GM21367 (cell line): ENCODE results near the gene MNX1.

Experiments
- ATAC-seq: cut with Tn5 transposase; IDR thresholded peaks from one replicate; pipeline ENCODE4 v1.9.1; 2021; ENCODE audit not compliant: unreplicated experiment

Gene MNX1

DNA sequence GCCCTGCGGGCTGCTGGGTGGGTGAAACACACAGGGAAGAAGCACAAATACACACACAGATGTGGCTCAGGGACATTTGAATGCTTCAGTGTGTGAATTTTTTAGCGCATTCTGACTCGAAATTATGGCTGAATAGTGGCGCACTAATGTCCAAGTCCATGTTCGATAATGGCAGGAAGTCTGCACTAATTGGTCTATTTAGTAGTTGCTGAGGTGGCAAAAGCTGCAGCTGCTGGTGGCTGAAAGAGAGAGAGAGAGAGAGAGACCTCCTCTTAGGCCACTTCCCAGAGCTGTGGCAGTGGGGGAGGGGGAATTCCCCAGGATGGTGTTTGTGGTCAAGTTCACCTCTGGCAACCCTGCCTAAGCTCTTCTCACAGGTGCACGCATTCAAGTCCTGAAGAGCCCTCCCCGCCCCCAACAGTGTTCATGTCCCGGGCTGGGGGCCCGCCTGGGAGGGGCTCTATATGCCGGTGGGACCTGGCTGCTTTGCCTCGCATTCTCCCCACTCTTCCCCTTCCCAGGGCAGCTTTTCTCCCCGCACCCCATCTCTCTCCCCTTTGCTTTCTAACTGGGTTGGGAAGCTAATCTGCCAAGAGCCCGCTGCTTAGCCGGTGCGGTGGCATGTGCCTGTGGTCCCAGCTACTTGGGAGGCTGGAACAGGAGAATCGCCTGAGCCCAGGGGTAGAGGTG is 6.0 kb upstream of the MNX1 start:
- peak; percentile 74 for ATAC-seq

DNA sequence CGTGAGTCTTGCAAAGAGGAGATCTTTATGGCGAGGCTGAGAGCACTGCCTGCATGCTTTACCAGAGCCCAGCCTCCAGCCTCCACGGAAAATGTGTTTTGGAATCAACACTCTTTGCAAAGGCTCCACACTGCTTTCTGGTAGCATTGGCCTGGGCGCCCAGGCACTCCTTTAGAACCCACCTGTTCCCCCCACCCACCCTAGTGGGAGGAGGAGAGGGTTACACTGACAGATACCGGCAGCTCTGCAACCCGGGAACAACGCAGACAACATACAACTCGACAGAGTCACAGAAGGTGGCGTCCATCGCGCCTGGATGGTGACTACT is 5.5 kb upstream of the MNX1 start:
- ATAC-seq, result peak; percentile 4

DNA sequence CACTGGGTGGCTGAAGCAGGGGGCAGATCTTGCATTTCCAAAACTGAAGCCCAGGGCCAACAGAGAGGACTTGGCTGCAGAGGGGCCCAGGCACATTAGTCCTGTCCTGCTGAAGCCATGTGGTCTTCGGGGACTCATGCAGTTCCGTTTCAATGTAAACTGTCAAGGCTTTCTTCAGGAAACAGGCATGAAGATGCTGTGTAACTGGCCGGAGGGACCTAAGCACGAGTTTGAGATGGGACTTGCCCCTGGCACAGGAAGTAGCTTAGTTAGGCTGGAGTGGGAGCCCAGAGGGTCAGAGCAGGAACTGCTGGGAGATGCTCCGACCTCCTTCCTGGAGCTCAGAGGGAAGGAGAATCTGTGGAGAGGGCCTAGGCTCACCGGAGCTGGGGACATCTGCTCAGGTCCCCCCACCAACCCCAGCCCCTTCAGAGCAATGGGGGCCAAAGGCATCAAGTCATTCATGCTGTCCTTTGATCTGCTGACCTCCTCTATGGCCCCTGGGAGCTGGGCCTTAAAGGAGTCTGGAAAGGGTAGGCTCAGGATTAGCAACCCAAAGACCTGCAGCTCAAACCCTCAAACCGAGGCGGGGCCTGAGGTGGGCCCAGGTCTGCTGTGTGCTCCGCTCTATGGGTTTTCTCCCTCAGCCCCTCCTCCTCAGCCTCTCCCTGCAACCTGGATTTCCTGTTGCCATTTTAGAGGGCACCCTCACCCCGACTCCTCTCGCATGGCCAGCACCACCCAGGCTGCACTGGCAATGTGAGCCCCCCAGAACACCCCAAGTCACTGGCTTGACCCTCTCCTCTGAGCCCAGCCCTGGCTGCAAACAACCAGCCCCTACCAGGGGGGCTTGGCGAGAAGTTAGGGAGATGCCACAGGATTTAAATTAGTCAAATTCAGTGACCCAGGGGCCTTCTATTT is 4.4 kb upstream of the MNX1 start:
- ATAC-seq, result no peak

DNA sequence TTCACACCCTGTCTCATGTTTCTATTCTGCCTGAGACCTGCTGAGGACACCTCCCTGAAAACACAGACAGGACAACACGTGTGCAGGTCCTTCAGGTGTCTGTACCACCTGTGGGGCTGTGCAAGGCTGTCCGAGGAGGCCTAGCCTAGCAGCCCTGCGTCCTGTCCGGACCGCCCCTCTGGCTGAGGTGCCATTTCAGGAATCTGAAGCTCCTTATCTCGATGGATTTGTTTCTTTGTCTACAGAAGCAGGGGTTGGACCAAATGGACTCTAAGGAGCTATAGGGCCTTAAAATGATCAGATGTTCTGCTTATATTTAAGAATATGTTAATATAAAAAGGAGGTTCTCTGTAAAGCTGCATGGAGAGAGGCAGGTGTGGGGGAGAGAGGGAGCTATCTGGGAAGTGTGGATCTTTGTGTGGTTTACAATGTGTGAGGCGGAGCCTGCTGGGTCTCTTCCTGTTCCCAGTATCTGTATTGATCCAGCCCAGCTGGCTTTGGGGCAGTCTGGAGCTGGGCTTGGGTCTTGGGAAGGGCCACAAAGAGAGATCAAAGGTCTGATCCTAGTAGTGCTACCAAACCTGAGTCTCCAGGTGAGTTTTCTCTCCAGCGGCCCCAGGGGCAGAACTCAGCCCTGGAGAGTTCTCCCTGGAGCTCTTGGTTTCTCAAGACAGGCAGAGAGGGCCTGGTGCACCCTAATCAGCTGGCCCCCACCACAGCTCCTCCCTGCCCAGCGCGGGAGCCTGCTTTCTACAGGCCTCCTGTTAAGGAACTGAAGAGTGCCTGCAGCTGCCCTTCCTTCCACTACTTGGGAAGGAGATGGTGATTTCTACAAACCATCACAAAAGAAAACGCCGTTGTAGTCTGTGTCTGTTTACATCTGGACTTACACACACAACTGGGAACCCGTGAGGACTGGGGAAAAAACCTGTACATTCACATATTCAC is 3.4 kb upstream of the MNX1 start:
- ATAC-seq, result no peak

DNA sequence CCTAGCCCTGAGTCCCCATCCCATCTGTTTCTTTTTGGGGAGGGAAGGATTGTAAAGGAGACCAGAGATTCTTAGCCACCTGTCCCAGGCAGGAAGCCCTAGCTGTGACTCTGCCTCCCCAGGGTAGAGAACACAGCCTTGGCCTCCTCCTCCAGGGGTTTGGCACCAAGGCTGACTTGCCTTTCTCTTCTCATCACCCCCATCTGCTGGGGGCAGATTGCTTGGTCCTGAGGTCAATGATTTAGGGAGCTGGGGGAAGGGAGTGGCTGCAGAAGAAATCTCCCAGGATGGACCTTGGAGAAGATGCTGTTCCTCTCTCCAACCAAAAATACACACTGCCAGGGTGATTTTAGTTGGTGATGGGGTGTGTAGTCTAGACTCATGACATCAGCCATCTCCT is 2.6 kb upstream of the MNX1 start:
- ATAC-seq, result no peak

DNA sequence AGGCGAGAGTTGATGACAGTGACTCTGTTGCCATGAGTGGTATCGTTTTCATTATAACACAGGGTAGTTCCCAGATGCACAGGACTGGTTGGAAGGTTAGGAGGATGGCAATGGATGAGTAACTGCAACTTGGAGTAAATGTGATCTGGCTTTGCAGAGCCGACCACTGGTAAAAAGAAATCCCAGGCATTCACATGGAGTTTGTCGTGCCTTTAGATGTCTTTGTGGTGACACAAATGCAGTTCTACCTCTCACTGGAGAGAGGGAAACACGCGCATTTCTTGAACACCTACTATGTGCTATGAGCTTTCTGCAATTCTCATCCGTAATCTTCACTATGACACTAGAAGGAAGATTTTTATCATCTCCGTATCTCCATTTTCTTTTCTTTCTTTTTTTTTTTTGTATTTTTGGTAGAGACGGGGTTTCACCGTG is 1.7 kb upstream of the MNX1 start:
- no peak for ATAC-seq

DNA sequence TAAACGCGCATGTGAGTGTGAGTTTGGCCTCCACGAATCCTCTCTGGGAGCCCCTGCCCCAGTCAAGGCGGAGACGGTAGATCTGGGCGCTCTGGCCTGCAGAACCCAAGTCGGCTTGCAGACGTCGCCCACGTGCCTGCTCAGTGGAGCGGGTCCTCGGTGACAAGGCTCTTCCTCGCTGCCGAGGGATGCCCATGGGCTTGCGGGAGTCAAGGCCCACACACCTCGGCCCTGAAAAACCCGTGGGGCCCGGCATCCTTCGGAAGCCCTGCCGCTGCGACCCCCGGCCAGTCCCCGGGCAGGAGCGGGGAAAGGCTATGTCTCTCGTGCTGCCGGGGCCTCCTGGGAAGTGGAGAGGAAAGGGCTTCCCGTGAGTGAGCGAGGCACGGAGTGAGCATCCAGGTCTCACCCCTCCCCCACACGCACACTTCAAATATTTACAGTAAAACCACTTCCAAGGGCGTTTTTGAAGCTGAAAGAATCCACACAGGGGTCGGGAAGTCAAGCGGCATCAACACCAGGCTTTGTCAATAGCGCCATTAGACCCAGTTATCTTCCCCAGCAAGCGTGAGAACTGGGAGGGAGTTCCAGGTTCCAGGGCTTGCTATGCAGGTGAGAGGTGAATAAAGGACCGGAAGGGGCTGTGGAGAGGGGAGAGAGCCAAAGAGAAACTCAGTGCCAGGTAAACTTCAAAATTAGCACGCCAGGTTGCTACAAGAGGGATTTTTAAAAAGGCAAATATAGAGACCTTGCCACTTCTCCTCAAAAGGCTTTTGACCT is 1.1 kb upstream of the MNX1 start:
- no peak for ATAC-seq

DNA sequence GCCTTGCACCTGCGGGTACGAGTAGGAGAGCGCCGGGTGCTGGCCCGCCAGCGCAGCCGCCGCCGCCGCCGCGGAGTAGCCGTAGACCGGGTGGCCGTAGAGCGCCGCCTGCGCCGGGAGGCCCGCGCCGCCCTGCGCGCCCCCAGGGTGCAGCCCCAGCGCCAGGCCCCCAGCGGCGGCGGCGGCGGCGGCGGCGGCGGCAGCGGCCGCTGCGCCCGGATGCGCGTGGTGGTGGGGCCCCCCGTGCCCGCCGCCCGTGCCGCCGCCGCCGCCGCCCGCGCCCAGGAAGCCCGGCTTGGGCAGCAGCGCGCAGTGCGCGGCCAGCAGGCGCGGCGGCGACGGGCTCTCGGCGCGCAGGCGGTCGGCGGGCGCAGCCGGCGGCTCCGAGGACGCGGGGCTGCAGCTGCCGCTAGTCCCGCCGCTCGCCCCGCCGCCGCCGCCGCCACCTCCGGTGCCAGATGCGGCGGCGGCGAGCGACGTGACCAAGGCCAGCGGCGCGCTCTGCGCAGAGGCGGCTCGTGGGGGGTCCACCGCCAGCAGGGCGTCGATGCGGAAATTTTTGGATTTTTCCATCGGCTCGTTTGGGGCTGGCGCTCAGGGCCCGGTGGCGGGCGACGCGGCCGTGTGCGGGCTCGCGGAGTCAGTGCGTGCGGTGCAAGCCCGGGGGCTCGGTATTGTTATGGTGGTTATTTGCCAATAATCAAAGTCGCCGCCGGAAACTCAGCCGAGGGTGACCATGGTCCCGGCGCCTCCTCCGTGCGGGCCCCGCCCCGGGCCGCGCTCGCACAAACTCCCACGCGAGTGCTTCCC is 480 bp downstream of the MNX1 start:
- ATAC-seq, result peak; percentile 29

DNA sequence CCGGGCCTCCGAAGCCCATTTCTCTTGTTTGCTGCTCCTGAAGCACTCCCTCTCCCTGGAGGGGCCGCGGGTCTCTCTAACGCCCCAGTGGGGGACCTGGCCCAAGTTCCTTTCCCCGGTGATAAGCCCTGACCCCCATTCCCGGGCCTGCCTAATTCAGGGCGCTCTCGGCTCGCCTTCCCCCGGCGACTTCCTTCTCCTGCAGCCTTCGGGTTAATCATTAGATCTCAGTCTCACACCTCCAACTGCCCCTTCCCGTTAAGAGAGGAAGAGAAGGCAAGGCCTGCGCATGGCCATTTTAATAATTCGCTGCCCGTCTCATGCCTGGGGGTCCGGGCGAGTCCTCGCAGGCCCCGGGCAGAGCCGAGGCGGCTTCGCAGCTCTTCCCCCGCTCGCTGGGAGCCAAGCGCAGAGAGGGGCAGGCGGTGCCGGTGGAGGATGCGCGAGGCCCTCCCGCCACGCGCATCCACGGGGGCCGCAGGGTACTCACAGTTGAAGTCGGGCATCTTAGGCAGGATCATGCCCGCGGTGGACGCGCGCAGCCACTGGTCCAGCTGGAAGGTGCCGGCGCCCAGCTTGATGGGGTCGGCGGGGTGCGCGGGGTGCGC is 1.2 kb downstream of the MNX1 start:
- no peak for ATAC-seq

DNA sequence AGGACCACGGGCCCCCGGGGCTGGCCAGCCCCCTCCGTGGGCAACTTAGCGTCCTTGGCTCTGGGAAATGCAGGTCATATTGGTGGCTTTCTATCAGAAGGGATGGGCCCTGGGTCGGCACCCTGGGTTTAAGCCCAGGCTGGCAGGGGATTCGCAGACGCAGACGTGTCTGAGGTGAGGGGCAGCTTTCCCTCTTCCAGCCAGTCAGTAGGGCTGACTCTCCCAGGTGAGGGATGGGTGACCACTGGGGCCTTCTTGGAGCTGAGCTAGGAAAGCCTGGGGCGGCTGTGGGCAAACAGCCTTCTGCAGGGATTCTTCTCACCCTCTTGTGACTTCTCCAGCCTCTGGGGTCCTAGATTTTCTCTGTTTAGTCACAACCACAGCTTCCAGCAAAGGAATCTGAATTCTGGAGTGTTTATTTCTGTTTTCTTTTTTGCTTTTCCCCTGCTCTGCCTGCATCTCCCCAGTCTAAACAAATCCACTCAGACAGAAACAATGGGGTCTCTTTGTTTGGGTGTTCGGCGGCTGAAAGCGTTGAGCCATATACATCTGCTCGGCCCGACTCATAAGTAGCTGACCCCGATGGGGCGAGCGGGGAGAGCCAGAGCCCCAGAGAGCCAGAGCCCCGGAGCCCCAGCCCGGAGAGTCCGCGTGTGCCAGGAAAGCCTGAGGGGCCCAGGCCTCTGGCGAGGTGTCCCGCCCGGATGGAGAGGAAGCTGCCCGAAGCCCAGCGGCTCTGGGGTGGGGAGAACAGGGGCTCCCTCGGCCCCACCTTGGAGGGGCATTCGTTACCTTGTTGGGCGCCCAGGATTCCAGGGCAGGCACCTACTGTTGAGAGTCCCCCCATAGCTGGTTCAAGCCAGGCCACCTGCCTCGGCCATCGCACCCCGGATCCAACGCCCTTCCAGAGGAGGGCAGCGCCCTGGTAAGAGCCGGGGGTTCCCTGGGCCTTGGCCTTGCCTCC is 2.0 kb downstream of the MNX1 start:
- ATAC-seq, result no peak

DNA sequence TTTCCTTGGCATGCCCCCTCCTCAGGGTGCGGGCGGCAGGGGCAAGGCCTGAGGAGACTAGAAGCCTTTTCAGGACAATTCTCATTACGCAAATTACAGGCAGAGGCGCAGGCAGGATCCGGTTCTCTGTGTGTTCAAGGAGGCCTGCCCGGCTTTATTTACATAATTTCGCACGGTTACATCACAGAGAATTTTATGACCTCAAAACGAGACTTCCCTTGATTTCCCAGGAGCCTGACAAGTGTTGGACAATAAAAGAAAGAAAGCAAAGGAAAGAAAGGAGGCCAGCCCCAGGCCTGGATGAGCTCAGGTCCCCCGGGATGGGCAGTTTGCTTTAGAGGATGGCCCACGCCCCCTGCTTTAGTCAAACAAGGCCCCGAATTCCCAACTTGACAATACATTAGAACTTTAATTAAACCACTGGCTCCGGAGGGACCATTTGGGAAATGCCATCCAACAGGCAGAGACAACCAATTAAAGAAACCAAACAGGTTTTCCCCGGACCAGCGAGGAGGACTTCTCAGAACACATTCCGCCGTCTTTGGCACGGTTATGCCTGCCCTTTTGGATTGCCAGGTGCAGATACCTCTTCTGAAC is 2.9 kb downstream of the MNX1 start:
- no peak for ATAC-seq

DNA sequence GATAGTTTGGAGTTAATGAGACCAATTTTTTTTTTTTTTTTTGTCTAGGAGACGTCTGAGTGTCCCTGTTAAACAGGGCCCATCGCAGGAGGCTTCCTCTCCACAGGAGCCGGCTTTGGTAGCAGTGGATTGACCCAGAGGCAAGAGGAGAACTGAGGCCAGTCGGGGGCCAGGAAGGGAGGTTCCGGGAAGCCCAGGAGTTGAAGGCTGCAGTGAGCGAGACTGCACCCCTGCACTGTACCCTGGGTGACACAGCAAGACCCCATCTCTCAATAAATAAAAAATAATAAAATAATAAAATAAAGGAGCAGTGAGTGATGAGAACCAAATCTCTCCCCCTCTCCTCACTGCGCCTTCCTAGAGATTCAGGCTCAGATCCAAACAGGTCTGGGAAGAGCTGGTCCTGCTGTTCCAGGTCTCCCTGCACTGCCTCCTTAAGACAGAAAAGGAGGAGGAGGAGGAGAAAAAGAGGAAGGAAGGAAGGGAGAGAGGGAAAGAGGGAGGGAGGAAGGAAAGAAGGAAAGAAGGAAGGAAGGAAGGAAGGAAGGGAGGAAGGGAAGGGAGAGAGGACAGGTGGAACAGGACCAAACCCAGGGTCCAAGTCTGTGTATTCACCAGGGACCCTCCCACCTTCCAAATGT is 3.5 kb downstream of the MNX1 start:
- no peak for ATAC-seq

DNA sequence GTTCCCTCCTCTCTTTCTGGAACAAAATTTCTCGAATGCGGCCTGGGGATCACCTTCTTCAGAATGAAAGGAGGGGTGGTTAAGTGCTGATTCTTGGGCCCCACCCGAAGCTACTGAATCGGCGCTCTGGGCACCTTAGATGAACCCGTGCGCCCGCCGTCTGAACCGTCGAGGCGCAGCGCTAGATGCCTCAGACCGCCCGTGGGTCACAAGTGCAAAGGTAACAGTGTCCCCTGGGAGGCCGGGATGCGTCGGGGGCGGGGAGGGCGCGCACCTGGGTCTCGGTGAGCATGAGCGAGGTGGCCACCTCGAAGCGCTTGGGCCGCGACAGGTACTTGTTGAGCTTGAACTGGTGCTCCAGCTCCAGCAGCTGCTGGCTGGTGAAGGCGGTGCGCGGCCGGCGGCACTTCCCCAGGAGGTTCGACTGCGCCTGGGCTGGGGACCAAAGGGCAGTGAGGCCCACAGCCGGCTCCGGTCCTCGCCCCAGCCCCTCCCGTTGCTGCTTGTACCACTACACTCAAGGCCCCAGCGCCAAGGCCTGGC is 4.2 kb downstream of the MNX1 start:
- ATAC-seq, result no peak

DNA sequence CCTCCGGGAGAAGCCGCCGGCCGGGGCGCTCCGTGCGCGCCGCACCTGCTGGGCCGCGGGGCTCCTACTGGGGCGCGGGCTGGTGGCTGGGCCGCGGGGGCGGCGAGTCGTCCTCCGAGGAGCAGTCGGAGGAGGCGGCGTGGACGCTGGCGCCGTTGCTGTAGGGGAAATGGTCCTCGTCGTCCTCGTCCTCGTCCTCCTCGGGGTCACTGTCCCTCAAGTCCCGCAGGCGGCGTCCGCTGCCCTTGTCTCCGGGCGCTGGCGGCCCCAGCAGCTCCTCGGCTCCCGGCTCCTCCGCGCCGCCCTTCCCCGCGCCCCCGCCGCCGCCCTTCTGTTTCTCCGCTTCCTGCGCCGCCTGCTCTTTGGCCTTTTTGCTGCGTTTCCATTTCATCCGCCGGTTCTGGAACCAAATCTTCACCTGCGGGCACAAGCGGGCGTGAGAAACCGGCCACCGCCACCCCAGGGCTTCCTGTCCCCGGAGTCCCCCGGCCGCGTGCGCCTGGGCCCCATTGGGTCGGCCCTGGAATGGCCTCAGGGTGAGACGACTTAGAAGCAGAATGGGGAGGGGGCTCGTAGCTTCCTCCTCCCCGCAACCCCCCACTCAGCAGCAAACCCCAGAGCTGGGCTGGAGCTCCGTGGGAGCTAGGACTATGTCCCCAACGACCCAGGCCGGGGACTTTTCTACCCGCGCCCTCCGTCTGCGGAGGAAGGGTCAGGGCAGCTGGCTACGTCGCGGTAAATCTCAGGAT is 4.8 kb downstream of the MNX1 start:
- ATAC-seq, result no peak

DNA sequence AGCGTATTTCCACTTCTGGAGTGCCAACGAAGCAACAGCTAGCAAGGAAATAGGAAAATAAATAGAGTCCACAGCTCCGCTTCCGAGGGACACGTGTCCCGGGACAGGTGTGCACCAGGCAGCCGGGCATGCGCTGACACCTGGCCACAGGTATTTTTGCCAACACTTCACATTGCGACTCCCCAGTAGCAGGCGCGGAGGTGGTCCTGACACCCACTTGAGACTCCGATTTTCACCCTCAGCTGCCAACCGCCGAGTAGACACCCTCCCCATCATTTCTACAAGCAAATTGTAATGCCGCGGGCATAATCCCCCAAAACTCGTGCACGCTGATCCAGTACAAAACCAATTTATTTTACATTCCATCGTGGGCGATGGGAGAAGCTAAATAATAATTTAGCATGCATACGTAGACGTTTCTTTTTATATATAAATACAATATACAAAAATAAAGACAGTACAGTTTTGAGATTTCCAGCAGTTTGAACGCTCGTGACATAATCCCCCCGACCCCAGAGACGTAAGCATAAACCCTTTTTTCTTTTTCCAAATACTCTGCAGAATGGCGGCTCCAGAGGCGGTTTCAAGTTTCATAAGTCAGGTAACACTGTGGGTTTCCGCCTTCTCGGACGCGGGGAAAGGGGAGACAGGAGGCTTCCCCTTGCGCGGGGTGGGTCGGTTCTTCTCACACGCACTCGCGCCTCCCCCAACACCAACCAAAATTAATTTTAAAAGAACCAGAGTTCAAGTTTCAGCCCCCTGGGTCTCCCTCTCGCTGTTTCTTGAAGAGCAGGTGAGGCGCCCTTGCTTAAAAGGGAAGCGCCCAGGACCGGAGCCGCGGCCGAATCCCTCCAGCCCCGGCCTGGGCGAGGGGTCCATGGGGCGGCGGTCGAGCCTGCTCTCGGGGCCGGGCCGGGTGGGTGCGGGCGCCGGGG is 5.7 kb downstream of the MNX1 start:
- no peak for ATAC-seq
